GM21717 (cell line): ENCODE results near the gene FAM8A1.
A peak's percentile ranks its signal among the peaks of the same experiment; 100 is the strongest.

Experiments
- ATAC-seq: cut with Tn5 transposase; IDR thresholded peaks from one replicate; pipeline ENCODE4 v1.9.1; 2021; ENCODE audit warnings: mild to moderate bottlenecking, moderate library complexity; ENCODE audit not compliant: unreplicated experiment

FAM8A1 gene

DNA sequence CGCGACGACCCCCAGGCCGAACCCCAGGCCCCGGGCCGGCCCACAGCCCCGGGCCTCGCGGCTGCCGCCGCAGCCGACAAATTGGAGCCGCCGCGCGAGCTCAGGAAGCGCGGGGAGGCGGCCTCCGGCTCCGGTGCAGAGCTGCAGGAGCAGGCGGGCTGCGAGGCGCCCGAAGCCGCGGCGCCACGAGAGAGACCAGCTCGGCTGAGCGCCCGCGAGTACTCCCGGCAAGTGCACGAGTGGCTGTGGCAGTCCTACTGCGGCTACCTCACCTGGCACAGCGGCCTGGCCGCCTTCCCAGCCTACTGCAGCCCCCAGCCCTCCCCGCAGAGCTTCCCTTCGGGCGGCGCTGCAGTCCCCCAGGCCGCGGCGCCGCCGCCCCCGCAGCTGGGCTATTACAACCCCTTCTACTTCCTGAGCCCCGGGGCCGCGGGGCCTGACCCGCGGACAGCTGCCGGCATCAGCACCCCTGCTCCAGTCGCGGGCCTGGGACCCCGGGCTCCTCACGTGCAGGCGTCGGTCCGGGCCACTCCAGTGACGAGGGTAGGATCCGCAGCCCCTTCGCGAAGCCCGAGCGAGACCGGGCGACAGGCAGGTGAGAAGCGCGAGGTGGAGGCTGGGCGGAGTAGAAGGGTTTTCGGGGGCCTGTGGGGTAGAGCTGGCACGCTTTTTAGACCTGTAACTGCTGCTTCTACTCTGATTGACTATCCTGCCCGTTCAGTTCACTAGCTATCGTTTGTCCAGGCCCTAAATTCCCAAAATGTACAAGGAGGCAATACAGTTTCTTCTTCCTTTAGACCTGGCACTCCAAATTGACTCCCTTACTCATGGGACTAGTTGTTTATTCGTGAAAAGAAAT lies 654 bp downstream of the FAM8A1 start:
- peak; percentile 53 for ATAC-seq

DNA sequence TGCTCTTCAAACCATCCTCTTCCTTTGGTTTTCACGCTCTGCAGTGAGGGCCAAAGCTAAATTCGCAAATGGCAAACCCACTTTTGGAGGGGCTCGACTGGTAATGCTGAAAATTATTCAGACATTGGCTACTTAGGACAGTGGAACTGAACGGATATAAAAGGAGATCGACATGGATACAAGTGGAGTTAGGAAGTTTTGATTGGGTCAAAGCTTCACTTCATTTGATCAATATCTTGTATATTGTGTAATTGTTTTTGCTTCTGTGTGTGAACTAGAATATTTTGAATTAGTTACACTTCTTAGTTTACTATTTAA lies 1.2 kb downstream of the FAM8A1 start:
- no peak for ATAC-seq

DNA sequence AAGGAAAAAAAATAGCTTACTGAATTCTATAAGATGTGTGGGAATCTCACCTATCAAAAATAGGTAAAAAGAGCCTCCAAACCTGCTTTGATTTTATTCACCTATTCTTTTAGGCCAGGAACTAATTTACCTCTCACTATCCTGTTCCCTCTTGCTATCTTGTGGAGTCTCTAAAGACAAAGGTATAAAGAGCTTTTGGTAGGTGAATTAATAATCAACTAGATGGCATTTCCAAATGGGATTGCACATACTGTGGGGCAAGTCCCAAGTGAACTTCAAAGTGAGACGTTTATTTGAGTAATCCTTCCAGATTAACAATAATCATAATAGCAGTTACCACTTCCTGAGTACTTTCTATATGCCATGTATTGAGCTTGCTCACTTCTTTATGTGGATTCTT lies 2.8 kb downstream of the FAM8A1 start:
- ATAC-seq = no peak

DNA sequence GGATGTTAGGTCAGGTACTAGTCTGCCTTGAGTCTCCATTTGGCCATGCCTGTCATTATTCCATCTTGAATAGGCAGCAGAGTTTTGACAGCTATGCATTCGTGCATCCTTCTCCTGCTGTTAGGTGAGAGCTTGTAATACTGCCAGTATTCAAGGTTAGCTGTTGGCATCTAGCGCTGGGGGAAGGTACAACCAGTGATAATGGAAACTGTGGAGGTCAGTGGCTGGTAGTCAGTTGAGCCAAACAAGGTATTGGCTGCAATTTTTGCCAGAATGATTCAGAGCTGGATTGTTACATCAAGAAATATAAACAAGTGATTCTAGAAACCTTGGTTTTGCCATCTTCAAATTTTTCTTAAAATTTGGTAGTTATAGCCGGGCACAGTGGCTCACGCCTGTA lies 6.5 kb downstream of the FAM8A1 start:
- ATAC-seq = no peak

DNA sequence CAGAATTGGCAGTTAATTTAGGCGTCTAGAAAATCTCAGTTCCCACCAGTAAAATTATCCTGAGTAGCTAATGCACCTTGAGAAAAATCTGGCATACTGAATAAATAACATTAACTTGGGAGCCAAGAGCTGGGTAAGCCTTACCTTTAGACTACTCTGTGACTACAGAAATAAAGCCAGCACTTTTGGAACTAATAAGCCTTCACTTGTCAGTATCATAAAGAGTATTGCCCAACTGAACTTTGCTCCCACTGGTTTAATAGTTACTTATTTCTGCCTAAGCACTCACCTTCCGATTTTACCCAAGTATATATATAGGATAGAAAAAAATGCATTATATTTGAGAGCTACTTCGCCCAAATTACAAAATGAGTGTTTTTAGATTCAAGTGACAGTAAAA lies 10.7 kb downstream of the FAM8A1 start:
- ATAC-seq = no peak

DNA sequence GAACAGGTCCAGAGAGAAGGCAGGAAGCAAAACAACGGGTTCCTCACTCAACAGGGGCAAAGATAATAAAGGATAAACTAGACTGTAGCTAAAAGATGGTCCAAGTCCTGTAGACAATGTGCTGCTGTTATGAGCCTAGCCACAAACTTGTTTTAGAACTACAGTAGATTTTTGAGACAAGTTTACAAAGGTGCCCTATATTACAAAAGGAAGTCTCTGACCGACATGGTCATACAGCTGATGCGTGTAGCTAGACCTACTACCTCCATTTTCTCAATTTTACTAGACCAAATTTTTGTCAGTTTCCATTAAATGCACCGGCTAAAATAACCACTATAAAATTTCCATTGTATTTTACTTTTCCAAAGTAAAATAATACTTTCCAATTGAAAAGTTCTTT lies 11.9 kb downstream of the FAM8A1 start:
- ATAC-seq = no peak

DNA sequence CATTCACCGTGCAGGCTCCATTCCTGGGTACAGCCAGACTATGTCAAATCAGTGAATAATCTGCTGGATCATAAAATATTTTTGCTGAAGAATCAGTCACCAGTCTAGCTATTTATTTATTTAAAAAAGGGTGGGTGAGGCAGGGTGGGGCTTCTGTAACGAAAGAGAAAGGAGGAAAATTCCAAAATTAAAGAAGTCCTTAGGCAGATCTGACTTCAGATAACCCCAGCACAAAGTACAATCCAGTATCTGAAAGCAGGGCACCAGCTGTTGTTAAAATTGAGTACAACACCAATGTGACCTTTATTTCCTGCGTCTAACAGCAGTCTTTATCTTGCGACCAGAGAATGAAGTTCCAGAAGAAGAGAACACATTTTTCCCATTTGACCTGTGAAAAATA lies 15.7 kb downstream of the FAM8A1 start:
- no peak for ATAC-seq

DNA sequence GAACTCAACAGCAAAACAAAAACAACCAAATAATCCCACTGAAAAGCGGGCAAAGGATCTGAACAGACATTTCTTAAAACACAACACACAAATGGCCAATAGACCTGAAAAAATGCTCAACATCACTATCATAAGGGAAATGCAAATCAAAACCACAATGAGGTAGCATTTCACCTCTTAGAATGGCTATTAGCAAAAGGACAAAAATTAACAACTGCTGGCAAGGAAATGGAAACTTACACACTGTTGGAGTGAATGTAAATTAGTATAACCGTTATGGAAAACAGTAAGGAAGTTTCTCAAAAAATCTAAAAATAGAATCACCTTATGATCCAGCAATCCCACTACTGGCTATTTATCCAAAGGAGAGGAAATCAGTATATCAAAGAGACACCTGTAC lies 20.9 kb downstream of the FAM8A1 start:
- ATAC-seq = peak; percentile 79

DNA sequence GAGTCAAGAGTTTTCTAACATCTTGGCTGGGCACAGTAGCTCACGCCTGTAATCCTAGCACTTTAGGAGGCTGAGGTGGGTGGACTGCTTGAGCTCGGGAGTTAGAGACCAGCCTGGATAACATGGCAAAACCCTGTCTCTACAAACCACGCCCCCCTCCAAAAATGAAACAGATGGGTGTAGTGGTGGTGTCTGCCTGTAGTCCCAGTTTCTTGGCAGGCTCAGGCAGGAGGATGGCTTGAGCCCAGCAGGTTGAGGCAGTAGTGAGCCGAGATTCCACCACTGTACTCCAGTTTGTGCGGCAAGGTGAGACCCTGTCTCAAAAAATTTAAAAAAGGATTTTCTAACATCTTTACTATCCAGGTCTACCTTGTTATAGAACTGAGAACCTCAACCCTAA lies 22.0 kb downstream of the FAM8A1 start:
- ATAC-seq = no peak

DNA sequence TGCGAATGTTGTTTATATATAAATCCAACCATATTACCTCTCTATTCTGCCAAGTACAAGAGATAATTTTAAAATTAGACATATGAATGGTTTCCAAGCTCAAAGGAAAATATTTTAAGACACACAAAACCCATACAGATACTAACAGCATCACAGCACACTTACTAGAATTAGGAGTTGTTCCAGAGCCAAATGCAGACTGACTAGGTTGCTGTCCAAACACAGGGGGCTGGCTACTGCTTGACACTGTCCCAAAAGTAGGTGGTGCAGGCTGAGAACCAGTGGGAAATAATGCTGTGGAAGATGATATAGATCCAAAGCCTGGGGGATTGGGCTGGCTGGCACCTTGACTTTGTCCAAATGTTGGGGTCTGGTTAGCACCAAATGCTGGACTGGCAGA lies 24.3 kb downstream of the FAM8A1 start:
- ATAC-seq = no peak

DNA sequence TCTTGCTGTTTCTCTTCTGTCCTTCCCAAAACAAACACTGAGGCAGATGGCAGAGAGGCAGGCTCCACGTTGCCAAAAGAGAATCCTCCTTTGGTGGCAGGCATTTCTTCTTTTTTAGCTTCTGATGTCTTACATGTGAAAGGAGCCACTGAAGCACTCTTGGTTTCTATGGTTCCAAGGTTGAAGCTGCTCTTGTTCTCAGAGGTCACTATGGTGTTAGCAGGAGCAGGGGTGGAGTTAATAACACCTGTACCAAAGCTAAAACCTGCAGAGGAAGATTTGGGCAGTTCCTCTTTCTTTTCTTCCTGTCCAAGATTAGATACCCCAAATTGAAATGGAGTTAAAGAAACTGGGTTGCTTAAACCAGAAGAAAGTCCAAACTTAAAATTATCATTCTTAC lies 28.8 kb downstream of the FAM8A1 start:
- no peak for ATAC-seq

DNA sequence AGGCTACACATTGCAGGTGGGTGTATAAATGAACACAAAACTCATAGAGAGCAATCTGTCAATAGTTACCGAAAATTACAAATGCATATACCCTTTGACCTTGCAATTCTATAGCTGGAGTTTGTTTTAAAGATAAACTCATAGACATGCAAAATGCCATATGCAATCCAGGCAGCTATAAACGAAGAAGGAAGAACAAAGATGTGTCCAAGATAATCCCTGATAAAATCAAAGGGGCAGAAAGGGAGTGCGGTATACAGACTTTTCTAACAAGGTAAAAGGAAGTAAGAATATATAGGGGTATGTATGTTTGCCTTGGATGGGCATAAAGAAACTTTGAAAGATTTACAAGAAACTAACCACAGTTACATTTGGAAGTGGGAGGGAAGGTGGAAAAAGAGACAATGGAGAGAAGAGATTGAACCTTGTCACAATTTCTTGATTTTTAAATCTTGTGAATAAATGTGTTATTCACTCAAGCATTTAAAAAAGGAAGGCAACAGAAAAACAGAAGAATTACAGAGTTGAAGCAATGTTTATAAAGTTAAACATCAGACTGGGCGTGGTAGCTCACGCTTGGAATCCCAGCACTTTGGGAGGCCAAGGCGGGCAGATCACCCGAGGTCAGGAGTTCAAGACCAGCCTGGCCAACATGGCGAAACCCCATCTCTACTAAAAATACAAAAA lies 29.9 kb downstream of the FAM8A1 start:
- ATAC-seq = no peak

DNA sequence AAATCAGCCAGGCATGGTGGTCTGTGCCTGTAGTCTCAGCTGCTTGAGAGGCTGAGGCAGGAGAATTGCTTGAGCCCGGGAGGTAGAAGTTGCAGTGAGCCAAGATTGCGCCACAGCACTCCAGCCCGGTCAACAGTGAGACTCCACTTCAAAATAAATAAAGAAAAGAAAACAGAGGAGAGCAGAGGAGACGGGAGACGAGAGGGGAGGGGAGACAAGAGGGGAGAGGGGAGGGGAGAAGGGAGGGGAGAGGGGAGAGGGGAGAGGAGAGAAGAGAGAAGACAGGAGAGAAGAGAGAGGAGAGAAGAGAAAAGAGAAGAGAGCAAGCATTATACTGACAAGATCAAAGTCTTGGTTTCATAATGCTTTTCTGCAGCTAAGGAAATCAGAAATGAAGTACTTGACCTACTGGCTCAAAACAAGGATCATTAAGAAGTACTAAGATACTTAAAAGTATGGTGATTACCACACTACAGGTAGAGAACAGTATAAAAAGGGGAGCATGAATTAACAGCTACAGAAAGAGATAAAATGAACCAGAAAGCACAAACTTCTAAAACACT lies 30.5 kb downstream of the FAM8A1 start:
- no peak for ATAC-seq

DNA sequence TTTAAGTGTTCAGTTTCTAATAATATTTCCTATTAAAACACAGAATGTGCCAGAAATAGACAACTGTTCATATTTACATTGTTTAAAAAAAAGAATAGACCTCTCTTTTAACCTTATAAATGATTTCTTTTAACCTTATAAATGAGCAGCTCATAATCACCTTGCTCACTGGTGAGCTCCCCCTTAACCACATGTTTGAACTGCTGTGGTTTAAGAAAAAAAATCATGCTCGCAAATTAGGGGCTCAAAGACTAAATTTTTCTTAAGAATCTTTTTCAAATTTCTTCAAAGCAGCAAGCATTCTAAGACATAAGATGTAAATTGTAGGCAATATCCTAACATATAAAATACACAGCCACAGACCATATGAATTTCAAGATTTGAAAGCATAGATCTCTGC lies 32.8 kb downstream of the FAM8A1 start:
- ATAC-seq = no peak

DNA sequence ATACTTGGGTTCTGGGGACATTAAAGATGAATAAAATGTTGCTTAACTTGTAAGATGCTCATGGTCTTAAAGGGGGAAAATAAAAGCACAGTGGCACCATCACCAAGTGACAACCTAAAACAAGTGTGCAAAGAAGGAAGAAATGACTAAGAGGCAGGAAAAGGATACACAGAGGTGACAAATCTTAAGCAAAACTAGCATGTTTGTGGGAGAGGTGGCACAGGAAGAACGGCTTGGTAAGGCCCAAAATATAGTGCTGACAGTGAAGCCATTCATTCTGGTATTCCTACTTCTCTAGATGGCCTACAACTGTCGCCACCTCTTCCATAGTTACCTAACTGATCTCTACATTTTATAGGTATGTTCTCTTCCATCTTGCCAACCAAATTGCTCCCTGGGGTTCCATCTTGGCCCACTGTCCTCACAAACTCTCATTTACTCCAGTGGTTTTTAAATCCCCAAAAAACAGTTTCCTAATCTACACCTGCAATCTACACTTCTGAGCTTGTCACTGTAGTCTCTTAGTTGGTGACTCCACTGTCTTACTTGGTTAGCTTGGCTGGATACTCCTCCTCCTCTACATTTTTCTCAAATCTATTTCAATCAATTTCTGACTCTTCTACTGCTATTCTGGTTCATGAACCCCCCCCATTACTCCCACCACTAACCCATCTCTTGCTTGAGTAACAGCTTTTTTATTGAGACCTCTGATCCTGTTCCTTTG lies 33.5 kb downstream of the FAM8A1 start:
- ATAC-seq = peak; percentile 58

DNA sequence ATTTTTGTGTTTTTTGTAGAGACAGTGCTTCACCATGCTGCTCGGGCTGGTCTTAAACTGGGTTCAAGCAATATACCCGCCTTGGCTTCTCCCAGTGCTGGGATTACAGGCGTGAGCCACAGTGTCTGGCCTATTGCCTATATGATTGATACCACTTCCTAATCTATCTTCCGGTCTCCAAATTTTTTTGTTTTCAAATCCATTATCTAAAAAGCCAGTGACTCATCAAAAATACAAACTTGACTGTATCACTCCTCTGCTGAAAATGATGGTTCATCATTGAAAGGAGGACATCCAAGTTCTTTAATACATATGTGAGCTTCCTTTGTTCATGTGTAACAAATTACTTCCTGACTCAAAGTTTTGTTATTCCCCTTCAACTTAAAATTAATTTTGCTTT lies 35.5 kb downstream of the FAM8A1 start:
- ATAC-seq = no peak

DNA sequence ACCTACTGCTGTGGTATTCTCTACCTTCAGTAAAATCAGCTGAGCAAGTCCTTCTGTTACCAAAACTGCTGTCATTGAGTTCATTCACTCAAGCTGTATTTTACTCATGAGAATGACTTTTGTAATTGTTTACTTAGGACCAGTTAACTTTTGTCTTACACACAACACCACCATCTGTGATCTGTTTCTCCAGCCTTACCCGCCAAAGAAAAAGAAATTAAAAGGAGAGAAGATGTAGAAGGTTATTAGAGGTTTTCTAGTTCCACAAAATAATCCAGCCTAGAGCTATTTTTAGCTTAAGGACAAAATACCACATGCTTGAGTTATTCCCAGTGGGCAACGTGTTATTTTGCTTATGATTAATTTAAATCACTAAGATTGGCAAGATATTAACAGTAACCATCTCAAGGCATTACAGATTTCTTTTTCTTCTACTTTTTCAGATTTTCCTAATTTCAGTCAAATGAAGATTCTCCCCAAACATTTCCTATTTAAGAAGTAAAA lies 38.2 kb downstream of the FAM8A1 start:
- no peak for ATAC-seq

DNA sequence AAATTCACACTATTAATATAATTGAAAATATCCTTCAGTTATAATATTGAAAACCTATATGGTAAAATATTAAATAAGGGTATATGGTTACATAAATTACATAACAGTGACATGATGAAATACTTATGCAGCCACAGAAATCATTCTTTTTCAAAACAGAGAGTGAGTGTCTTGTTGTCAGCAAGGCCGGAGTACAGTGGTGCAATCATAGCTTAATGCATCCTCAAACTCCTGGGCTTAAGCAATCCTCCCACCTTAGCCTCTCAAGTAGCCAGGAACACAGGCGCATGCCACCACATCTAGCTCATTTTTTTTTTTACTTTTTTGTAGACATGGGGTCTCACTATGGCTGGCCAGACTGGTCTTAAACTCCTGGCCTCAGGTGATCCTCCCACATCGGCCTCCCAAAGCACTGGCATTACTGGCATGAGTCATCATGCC lies 40.4 kb downstream of the FAM8A1 start:
- ATAC-seq = no peak

DNA sequence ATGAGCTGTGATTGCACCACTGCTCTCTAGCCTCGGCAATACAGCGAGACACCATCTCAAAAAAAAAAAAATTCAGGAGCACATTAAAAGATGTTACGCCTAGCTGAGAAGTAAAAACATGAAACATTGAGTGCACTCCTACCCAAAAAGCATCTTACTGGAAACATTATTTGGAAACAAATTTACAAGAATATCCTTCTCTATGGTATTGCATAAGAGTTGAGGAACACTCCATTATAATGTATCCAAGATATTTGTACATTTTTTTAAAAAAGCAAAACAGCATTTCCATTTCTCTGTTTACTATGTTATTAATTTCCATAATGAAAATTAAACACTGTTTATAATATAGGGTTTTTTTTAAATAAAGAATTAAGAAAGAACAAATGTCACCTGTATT lies 48.6 kb downstream of the FAM8A1 start:
- ATAC-seq = no peak

DNA sequence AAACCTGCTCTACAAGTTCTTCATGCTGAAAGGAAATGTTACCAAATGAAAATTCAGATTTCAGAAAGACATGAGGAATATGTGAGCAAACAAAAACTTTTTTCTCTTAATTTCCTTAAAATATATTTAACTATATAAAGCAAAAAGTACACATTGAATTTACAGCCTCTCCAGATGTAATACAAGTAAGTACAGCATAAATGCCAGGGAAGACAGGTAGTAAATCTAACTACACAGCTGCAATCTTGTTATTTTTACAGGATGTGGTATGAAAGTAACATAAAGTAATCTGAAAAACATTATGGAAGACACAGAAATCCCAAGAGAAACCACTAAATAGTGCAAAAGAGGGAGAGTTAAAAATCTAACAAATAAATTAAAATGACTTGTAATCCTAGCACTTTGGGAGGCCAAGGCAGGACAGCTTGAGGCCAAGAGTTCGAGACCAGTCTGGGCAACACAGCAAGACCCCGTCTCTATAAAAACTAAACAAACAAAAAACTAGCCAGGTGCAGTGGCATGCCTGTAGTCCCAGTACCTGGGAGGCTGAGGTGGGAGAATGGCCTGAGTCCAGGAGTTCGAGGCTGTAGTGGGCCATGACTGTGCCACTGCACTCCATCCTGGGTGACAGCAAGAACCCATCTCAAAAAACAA lies 50.7 kb downstream of the FAM8A1 start:
- ATAC-seq = no peak
